Measurements from ENCODE around the gene KCNQ1. TPM values are rescaled to one million over a fixed set of nuclear protein-coding genes. Genes with fewer than 3 reads are reported as not detected.
A peak's percentile ranks its signal among the peaks of the same experiment; 100 is the strongest.

KCNQ1 gene
- total RNA-seq, 1 experiment from 2014 or later = 2.5 TPM

DNA sequence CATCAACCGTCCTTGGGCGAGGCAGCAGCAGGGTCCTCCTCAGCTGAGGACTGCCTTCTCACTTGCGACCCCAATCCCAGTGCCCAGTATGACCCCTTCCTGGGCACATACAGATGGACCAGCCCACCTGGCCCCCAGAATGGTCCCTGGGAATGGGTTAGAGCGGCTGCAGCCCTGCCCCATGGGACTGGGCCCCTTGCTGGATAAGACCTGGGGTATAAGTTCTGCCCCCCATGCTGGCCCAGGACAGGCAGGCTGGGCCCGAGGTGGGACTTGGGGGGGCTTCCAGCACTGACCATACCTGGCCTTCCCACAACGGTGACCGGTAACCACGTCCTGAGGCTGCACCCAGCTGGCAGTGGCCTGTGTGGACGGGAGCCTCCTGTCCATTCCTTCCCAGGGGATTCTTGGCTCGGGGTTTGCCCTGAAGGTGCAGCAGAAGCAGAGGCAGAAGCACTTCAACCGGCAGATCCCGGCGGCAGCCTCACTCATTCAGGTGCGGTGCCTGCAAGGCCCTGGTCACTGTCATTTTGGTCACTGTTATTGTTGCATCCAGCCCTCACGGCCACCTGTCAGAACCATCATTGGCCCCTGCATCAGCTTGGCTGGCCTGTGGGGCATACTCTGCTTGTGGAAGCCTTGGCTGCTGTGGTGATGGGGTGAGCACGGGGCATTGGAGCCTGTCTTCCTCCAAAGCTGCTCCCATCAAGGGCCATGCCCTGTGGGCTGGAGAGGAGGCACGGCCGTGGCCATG is 140.2 kb downstream of the KCNQ1 start:
- DNase-seq (ENCODE audit: low spot score) = peak; percentile 10
- ChIA-PET POLR2A (no interaction called here), CTCF (no interaction called here)
- no peak for ATAC-seq
- TF ChIP-seq, protein P1, sequence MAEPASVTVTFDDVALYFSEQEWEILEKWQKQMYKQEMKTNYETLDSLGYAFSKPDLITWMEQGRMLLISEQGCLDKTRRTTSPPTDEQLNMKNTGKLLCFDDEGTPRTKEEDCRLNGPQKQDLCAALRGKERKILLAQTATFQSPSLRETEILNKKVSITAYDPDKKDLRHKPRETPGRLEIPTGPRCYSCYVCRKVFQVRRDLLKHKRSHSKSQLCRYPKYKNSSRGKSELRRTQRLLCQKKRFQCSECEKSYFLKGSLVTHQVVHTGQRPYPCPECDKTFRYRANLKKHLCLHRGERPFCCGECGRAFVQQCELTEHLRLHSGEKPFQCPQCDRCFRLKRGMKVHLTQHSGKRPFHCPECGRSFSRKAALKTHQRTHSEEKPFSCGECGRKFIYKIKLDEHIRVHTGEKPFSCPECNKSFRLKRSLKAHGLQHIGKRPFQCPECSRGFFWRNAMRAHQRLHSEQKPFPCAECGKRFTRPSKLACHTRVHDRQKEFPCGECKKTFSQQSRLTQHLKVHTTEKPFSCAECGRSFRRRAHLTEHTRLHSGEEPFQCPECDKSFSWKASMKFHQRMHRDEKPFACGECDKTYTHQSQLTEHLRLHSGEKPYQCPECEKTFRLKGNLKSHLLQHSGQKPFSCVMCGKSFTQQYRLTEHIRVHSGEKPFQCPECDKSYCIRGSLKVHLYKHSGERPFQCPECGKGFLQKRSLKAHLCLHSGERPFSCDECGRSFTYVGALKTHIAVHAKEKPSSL (CRISPR knock-in tag; conservative IDR thresholded peaks at IDR 0.05) = no peak
- TF ChIP-seq ZNF121 (CRISPR knock-in tag; IDR thresholded peaks at IDR 0.05) = no peak
- no peaks in the 10 kb centered on the region for H3K36me3 Mint-ChIP-seq
- H3K27me3 Mint-ChIP-seq (ENCODE audit: low read depth) = peaks cover 65% of the 10 kb centered on the region
- H3K27ac Mint-ChIP-seq = no peak overlapping the region
- no peaks in the 10 kb centered on the region for H3K4me1 Mint-ChIP-seq
- no peaks in the 10 kb centered on the region for H3K9me3 Mint-ChIP-seq
- H3K4me3 Mint-ChIP-seq = no peak overlapping the region

DNA sequence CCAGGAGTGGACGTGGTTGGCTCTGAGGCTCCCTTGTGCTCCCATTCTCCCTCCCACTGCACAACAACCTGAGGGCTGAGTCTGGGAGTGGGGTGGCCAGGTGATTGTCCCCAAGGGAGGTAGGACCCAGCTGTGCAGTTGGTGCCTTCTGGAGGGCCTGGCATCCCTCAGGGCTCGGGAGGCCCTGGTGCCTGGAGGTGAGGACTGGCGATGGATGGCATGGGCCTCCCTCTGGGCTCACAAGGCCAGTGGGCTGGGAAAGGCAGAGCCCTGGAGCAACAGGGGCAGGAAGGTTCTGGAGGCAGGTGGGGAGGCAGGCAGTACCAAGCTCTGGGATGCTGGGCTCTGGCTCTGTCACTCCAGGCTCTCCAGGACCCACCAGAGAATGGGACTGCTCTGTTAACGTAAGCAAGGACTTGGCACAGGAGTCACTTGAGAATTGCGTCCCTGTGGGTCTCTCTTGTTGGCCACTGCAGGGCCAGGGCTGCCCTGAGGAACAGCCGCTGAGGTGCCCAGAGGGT is 140.8 kb downstream of the KCNQ1 start:
- DNase-seq (ENCODE audit: low spot score) (no peak), ATAC-seq (no peak)
- TF ChIP-seq, protein P2, sequence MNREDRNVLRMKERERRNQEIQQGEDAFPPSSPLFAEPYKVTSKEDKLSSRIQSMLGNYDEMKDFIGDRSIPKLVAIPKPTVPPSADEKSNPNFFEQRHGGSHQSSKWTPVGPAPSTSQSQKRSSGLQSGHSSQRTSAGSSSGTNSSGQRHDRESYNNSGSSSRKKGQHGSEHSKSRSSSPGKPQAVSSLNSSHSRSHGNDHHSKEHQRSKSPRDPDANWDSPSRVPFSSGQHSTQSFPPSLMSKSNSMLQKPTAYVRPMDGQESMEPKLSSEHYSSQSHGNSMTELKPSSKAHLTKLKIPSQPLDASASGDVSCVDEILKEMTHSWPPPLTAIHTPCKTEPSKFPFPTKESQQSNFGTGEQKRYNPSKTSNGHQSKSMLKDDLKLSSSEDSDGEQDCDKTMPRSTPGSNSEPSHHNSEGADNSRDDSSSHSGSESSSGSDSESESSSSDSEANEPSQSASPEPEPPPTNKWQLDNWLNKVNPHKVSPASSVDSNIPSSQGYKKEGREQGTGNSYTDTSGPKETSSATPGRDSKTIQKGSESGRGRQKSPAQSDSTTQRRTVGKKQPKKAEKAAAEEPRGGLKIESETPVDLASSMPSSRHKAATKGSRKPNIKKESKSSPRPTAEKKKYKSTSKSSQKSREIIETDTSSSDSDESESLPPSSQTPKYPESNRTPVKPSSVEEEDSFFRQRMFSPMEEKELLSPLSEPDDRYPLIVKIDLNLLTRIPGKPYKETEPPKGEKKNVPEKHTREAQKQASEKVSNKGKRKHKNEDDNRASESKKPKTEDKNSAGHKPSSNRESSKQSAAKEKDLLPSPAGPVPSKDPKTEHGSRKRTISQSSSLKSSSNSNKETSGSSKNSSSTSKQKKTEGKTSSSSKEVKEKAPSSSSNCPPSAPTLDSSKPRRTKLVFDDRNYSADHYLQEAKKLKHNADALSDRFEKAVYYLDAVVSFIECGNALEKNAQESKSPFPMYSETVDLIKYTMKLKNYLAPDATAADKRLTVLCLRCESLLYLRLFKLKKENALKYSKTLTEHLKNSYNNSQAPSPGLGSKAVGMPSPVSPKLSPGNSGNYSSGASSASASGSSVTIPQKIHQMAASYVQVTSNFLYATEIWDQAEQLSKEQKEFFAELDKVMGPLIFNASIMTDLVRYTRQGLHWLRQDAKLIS (CRISPR knock-in tag; IDR thresholded peaks at IDR 0.05; ENCODE audit: borderline replicate concordance) = no peak
- TF ChIP-seq, protein P3, sequence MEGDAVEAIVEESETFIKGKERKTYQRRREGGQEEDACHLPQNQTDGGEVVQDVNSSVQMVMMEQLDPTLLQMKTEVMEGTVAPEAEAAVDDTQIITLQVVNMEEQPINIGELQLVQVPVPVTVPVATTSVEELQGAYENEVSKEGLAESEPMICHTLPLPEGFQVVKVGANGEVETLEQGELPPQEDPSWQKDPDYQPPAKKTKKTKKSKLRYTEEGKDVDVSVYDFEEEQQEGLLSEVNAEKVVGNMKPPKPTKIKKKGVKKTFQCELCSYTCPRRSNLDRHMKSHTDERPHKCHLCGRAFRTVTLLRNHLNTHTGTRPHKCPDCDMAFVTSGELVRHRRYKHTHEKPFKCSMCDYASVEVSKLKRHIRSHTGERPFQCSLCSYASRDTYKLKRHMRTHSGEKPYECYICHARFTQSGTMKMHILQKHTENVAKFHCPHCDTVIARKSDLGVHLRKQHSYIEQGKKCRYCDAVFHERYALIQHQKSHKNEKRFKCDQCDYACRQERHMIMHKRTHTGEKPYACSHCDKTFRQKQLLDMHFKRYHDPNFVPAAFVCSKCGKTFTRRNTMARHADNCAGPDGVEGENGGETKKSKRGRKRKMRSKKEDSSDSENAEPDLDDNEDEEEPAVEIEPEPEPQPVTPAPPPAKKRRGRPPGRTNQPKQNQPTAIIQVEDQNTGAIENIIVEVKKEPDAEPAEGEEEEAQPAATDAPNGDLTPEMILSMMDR (IDR thresholded peaks at IDR 0.05) = no peak
- TF ChIP-seq TCF7 (CRISPR knock-in tag; IDR thresholded peaks at IDR 0.05; ENCODE audit: low read depth) (no peak), TP53 (CRISPR knock-in tag; IDR thresholded peaks at IDR 0.05) (no peak)
- TF ChIP-seq, protein P4, sequence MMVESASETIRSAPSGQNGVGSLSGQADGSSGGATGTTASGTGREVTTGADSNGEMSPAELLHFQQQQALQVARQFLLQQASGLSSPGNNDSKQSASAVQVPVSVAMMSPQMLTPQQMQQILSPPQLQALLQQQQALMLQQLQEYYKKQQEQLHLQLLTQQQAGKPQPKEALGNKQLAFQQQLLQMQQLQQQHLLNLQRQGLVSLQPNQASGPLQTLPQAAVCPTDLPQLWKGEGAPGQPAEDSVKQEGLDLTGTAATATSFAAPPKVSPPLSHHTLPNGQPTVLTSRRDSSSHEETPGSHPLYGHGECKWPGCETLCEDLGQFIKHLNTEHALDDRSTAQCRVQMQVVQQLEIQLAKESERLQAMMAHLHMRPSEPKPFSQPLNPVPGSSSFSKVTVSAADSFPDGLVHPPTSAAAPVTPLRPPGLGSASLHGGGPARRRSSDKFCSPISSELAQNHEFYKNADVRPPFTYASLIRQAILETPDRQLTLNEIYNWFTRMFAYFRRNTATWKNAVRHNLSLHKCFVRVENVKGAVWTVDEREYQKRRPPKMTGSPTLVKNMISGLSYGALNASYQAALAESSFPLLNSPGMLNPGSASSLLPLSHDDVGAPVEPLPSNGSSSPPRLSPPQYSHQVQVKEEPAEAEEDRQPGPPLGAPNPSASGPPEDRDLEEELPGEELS (CRISPR knock-in tag; IDR thresholded peaks at IDR 0.05) = no peak
- H3K4me1 Mint-ChIP-seq = no peaks in the 10 kb centered on the region
- ChIA-PET POLR2A (no interaction called here), CTCF (no interaction called here)
- no peaks in the 10 kb centered on the region for H3K36me3 Mint-ChIP-seq
- H3K9me3 Mint-ChIP-seq = no peaks in the 10 kb centered on the region
- peaks cover 67% of the 10 kb centered on the region for H3K27me3 Mint-ChIP-seq (ENCODE audit: low read depth)
- no peak overlapping the region for H3K4me3 Mint-ChIP-seq
- no peak overlapping the region for H3K27ac Mint-ChIP-seq

DNA sequence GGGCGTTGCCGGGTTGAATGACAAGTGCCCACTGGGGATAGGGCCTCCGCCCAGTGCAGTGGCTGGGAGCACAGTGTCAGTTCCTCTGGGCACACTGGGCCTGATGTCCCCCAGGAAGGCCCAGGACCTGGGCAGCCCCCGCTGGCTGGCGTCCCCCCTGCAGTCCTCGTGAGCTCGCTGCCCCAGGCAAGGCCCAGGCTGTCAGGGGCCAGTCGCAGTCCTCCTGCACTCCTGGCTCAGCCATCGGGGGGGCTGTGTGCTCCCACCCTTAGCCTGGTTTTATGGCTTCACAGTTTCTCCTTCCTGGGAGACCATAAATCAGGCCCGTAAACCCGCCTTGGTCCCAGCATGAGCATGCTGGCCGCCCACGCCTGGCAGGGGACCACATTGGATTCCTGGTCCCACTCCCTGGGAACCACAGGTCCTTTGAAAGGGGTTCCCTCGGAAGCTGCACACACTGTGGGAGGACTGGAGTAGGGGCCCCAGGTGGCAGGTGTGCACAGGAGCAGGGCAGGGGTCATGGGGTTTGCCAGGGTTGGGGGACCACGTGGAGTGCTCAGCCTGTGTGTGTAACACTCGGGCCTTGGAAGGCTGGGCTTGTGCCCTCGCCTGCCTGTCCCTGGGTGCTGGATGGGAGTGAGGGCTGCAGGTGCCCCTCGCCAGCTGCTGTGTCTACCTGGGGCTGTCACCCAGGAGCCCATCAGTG is 141.4 kb downstream of the KCNQ1 start:
- CTCF ChIA-PET = no interaction called here
- TF ChIP-seq, protein P5, sequence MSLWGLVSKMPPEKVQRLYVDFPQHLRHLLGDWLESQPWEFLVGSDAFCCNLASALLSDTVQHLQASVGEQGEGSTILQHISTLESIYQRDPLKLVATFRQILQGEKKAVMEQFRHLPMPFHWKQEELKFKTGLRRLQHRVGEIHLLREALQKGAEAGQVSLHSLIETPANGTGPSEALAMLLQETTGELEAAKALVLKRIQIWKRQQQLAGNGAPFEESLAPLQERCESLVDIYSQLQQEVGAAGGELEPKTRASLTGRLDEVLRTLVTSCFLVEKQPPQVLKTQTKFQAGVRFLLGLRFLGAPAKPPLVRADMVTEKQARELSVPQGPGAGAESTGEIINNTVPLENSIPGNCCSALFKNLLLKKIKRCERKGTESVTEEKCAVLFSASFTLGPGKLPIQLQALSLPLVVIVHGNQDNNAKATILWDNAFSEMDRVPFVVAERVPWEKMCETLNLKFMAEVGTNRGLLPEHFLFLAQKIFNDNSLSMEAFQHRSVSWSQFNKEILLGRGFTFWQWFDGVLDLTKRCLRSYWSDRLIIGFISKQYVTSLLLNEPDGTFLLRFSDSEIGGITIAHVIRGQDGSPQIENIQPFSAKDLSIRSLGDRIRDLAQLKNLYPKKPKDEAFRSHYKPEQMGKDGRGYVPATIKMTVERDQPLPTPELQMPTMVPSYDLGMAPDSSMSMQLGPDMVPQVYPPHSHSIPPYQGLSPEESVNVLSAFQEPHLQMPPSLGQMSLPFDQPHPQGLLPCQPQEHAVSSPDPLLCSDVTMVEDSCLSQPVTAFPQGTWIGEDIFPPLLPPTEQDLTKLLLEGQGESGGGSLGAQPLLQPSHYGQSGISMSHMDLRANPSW (CRISPR knock-in tag; conservative IDR thresholded peaks at IDR 0.05; ENCODE audit: low read depth) = no peak
- TF ChIP-seq, protein P6, sequence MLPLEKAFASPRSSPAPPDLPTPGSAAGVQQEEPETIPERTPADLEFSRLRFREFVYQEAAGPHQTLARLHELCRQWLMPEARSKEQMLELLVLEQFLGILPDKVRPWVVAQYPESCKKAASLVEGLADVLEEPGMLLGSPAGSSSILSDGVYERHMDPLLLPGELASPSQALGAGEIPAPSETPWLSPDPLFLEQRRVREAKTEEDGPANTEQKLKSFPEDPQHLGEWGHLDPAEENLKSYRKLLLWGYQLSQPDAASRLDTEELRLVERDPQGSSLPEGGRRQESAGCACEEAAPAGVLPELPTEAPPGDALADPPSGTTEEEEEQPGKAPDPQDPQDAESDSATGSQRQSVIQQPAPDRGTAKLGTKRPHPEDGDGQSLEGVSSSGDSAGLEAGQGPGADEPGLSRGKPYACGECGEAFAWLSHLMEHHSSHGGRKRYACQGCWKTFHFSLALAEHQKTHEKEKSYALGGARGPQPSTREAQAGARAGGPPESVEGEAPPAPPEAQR (CRISPR knock-in tag; IDR thresholded peaks at IDR 0.05) = no peak
- TF ChIP-seq HMGA2 (CRISPR knock-in tag; IDR thresholded peaks at IDR 0.05) = no peak
- TF ChIP-seq EMX1 (CRISPR knock-in tag; IDR thresholded peaks at IDR 0.05) = no peak
- TF ChIP-seq FOXK1 (CRISPR knock-in tag; IDR thresholded peaks at IDR 0.05) = no peak
- TF ChIP-seq JUN (CRISPR knock-in tag; IDR thresholded peaks at IDR 0.05) = no peak
- TF ChIP-seq SP1 (CRISPR knock-in tag; conservative IDR thresholded peaks at IDR 0.05) = no peak
- no peak for TF ChIP-seq TEAD1 (CRISPR knock-in tag; IDR thresholded peaks at IDR 0.05)
- no peak for TF ChIP-seq KAT7 (CRISPR knock-in tag; IDR thresholded peaks at IDR 0.05; ENCODE audit: borderline replicate concordance)

More for the DNA sequence above, 141.4 kb downstream of the KCNQ1 start:
- no peak for DNase-seq (ENCODE audit: low spot score)
- Mint-ChIP-seq H3K27me3 (ENCODE audit: low read depth) (peaks cover 71% of the 10 kb centered on the region), H3K4me1 (no peaks in the 10 kb centered on the region), H3K36me3 (no peaks in the 10 kb centered on the region), H3K27ac (no peak overlapping the region), H3K4me3 (no peak overlapping the region), H3K9me3 (no peaks in the 10 kb centered on the region)
- ATAC-seq = no peak
- POLR2A ChIA-PET = no interaction called here

All from WTC11 (cell line).